ENCODE measurements around the gene TOMM5. TPM values are rescaled to one million over a fixed set of nuclear protein-coding genes. Genes with fewer than 3 reads are reported as not detected.

Gene TOMM5
- polyA plus RNA-seq, 2 of the 4 experiments (the other 2 are of a cell fraction), result 338 to 339 TPM

- TF ChIP-seq CHD4 (IDR thresholded peaks at IDR 0.05; ENCODE audit: borderline replicate concordance), result no peak
Measured at GRCh38 chr9:37542895-37543294, 49.5 kb downstream of the TOMM5 start (continued).

GRCh38 chr9:37542488-37542887 is 49.9 kb downstream of the TOMM5 start:
- DNase-seq (ENCODE audit: low read depth in 1 of 2, low spot score in 1 of 2) (no peak), ATAC-seq (no peak), FAIRE-seq (no peak)
- POLR2A ChIA-PET, result no interaction called here
- H3K9me3 ChIP-seq, result no peaks in the 10 kb centered on the region
- no peak overlapping the region for H3K27ac ChIP-seq
- no peaks in the 10 kb centered on the region for H3K4me1 ChIP-seq
- TF ChIP-seq TFCP2L1 (CRISPR knock-in tag; IDR thresholded peaks at IDR 0.05) (no peak), MAZ (IDR thresholded peaks at IDR 0.05; ENCODE audit: borderline replicate concordance, low read depth, low read length) (no peak), USF2 (IDR thresholded peaks at IDR 0.05) (no peak), TP53 (CRISPR knock-in tag; IDR thresholded peaks at IDR 0.05) (no peak), HOXA7 (CRISPR knock-in tag; IDR thresholded peaks at IDR 0.05) (no peak), HOXB5 (CRISPR knock-in tag; IDR thresholded peaks at IDR 0.05) (no peak), SMC3 (IDR thresholded peaks at IDR 0.05) (no peak), ZFP36 (IDR thresholded peaks at IDR 0.05; ENCODE audit: borderline replicate concordance, partially characterized antibody) (no peak), HDAC2 (IDR thresholded peaks at IDR 0.05) (no peak), FOXS1 (CRISPR knock-in tag; IDR thresholded peaks at IDR 0.05) (no peak), SREBF2 (IDR thresholded peaks at IDR 0.05) (no peak), CTCF (IDR thresholded peaks at IDR 0.05) (no peak), CHD4 (IDR thresholded peaks at IDR 0.05; ENCODE audit: borderline replicate concordance) (no peak), JUNB (IDR thresholded peaks at IDR 0.05) (no peak), ZSCAN20 (CRISPR knock-in tag; IDR thresholded peaks at IDR 0.05) (no peak), RCOR1 (IDR thresholded peaks at IDR 0.05; ENCODE audit: low read depth, low read length) (no peak), HOXB13 (CRISPR knock-in tag; IDR thresholded peaks at IDR 0.05; ENCODE audit: low read depth) (no peak), CBX2 (IDR thresholded peaks at IDR 0.05; ENCODE audit: borderline replicate concordance, low read depth) (no peak), BCL3 (IDR thresholded peaks at IDR 0.05) (no peak), ESRRA (IDR thresholded peaks at IDR 0.05; ENCODE audit: borderline replicate concordance, low read length) (no peak)
- H3K4me2 ChIP-seq, result no peak overlapping the region
- CTCF ChIA-PET, result no interaction called here
- 75% methylated on average over 6 of the region's 6 CpGs for WGBS (ENCODE audit: missing lambda C conversion rate)
- H3K4me3 ChIP-seq, result no peak overlapping the region

GRCh38 chr9:37541465-37541864 is 50.9 kb downstream of the TOMM5 start:
- Histone ChIP-seq H3K9me3 (no peaks in the 10 kb centered on the region), H3K4me1 (no peaks in the 10 kb centered on the region), H3K4me3 (no peak overlapping the region), H3K27ac (no peak overlapping the region), H3K4me2 (no peak overlapping the region)
- over 99% methylated on average over 8 of the region's 8 CpGs for WGBS (ENCODE audit: missing lambda C conversion rate)
- FAIRE-seq, result no peak
- TF ChIP-seq MAFK (IDR thresholded peaks at IDR 0.05; ENCODE audit: partially characterized antibody) (no peak), MAZ (IDR thresholded peaks at IDR 0.05; ENCODE audit: borderline replicate concordance, low read depth, low read length) (no peak), POLR2AphosphoS2 (conservative IDR thresholded peaks at IDR 0.05; ENCODE audit: low read length) (no peak), CEBPB (IDR thresholded peaks at IDR 0.05) (no peak), PHF8 (IDR thresholded peaks at IDR 0.05; ENCODE audit: borderline replicate concordance, low read depth) (no peak), SMC3 (IDR thresholded peaks at IDR 0.05) (no peak), CTCF (IDR thresholded peaks at IDR 0.05) (no peak), ZSCAN20 (CRISPR knock-in tag; IDR thresholded peaks at IDR 0.05) (no peak)
- ChIA-PET POLR2A (no interaction called here), CTCF (interaction anchor here (0.6 kb wide), 1 partner anchor 12 kb away, joined by 3 read pairs; no protein-coding TSS in a partner anchor)
- DNase-seq (ENCODE audit: low read depth in 1 of 2, low spot score in 1 of 2), result no peak
- no peak for ATAC-seq

Measured in A549 (cell line).